Measurements from ENCODE around the gene VAV1.
"Not testable (repeated sequence)": the region's sequence is repeated elsewhere in the genome, so short reads cannot be mapped to it uniquely, and the experiment has no call there.

The VAV1 gene

DNA sequence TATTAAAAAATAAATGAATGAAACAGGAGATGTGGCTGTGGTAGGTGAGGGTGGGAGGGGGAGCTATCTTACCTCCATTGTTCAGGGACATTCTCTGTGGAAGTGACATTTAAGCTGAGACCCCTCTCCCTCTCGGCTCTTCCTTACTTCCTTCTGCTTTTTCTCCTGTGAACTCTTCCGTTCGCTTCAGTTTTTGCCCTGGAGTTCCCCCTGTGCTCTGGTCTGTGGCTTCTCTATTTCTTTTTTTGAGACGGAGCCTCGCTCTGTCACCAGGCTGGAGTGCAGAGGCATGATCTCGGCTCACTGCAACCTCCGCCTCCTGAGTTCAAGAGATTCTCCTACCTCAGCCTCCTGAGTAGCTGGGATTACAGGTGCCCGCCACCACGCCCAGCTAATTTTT, 58.6 kb downstream of the VAV1 start:
- not testable (repeated sequence) for H3K9me3 ChIP-seq (ENCODE audit: control insufficient read depth, low read depth, low read length); H3K36me3 ChIP-seq (ENCODE audit: control insufficient read depth, low read depth, low read length); H3K9ac ChIP-seq (ENCODE audit: low read length); H3K27ac ChIP-seq (ENCODE audit: low read length); H3K27me3 ChIP-seq (ENCODE audit: control insufficient read depth, insufficient read depth, low read length); H3K4me3 ChIP-seq (ENCODE audit: low read length); H3K4me1 ChIP-seq (ENCODE audit: control insufficient read depth, low read depth, low read length)

DNA sequence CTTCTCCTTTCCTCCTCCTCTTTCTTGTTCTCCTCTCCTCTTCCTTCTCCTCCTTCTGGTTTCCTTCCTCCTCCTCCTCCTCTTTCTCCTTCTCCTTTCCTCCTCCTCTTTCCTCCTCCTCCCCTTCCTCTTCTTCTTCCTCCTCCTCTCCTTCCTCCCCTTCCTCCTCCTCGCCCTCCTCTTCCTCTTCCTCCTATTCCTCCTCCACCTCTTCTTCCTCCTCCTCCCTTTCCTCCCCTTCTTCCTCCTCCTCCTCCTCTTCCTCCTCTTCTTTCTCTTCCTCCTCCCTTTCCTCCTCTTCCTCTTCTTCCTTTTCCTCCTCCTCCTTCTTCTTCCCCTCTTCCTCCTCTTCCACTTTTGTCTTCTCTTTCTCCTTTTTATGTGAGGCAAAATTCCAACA, 59.9 kb downstream of the VAV1 start:
- no peak overlapping the region for H3K9ac ChIP-seq (ENCODE audit: low read length)
- no peak overlapping the region for H3K4me3 ChIP-seq (ENCODE audit: low read length)
- no peaks in the 10 kb centered on the region for H3K4me1 ChIP-seq (ENCODE audit: control insufficient read depth, low read depth, low read length)
- no peak overlapping the region for H3K27ac ChIP-seq (ENCODE audit: low read length)
- no peaks in the 10 kb centered on the region for H3K27me3 ChIP-seq (ENCODE audit: control insufficient read depth, insufficient read depth, low read length)
- peaks cover 4% of the 10 kb centered on the region for H3K9me3 ChIP-seq (ENCODE audit: control insufficient read depth, low read depth, low read length)
- H3K36me3 ChIP-seq (ENCODE audit: control insufficient read depth, low read depth, low read length): no peaks in the 10 kb centered on the region

DNA sequence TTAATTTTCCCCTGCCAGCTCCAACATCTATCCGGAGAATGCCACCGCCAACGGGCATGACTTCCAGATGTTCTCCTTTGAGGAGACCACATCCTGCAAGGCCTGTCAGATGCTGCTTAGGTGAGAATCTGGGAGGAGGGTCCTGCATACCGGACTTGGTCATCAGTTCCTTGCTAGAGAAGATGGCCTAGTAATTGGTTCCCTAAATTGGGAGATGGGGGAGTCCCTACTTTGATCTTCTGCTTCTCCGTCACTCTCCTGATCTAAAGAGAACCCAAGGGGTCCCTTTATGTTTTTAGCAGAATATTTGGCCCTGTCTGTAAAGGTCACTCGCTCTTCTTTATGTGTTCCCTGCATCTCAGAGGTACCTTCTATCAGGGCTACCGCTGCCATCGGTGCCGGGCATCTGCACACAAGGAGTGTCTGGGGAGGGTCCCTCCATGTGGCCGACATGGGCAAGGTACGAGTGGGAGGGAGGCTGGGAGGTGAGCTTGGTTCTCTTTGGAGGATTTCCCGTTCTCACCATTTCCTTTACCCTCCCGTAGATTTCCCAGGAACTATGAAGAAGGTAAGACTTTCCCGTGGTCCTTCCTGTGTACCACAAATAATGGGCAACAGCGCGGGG, 60.8 kb downstream of the VAV1 start:
- H3K27me3 ChIP-seq (ENCODE audit: control insufficient read depth, insufficient read depth, low read length): no peaks in the 10 kb centered on the region
- peaks cover 4% of the 10 kb centered on the region for H3K9me3 ChIP-seq (ENCODE audit: control insufficient read depth, low read depth, low read length)
- H3K4me3 ChIP-seq (ENCODE audit: low read length): no peak overlapping the region
- H3K4me1 ChIP-seq (ENCODE audit: control insufficient read depth, low read depth, low read length): no peaks in the 10 kb centered on the region
- no peak overlapping the region for H3K9ac ChIP-seq (ENCODE audit: low read length)
- no peaks in the 10 kb centered on the region for H3K36me3 ChIP-seq (ENCODE audit: control insufficient read depth, low read depth, low read length)
- H3K27ac ChIP-seq (ENCODE audit: low read length): no peak overlapping the region

DNA sequence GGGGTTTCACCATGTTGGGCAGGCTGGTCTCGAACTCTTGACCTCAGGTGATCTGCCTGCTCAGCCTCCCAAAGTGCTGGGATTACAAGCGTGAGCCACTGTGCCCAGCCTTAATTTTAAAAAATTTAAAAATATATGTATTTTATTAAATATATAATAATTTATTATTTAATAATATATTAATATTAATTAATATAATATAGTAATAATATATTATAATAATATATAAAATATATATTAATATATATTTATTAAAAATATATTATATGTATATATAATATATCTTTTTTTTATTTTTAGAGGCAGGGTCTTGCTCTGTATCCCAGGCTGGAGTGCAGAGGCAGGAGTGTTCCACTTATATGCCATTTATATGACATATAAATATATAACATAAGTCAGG, 61.9 kb downstream of the VAV1 start:
- Histone ChIP-seq H3K9me3 (ENCODE audit: control insufficient read depth, low read depth, low read length) (peaks cover 4% of the 10 kb centered on the region), H3K4me1 (ENCODE audit: control insufficient read depth, low read depth, low read length) (no peaks in the 10 kb centered on the region), H3K36me3 (ENCODE audit: control insufficient read depth, low read depth, low read length) (no peaks in the 10 kb centered on the region)

DNA sequence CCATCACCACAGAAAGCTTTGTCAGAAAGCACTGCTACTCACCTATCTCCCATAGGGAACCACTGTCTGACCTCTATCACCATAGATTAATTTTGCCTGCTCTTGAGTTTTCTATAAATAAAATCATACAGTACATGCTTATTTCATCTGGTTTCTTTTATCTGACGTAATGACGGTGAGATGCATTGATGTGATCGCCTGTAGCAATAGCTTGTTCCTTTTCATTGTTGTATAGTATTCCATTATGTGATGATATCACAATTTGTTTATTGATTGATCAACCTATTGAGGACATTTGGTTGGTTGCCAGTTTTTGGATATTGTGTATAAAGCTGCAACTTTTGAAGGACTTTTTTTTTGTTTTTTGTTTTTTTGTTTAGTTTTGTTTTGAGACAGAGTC, 63.0 kb downstream of the VAV1 start:
- Histone ChIP-seq H3K4me1 (ENCODE audit: control insufficient read depth, low read depth, low read length) (no peaks in the 10 kb centered on the region), H3K9ac (ENCODE audit: low read length) (no peak overlapping the region), H3K9me3 (ENCODE audit: control insufficient read depth, low read depth, low read length) (peaks cover 4% of the 10 kb centered on the region), H3K27ac (ENCODE audit: low read length) (no peak overlapping the region), H3K27me3 (ENCODE audit: control insufficient read depth, insufficient read depth, low read length) (no peaks in the 10 kb centered on the region), H3K36me3 (ENCODE audit: control insufficient read depth, low read depth, low read length) (no peaks in the 10 kb centered on the region), H3K4me3 (ENCODE audit: low read length) (no peak overlapping the region)

More for the DNA sequence above, 61.9 kb downstream of the VAV1 start:
- Histone ChIP-seq H3K27me3 (ENCODE audit: control insufficient read depth, insufficient read depth, low read length) (no peaks in the 10 kb centered on the region), H3K9ac (ENCODE audit: low read length) (no peak overlapping the region), H3K4me3 (ENCODE audit: low read length) (no peak overlapping the region), H3K27ac (ENCODE audit: low read length) (no peak overlapping the region)

DNA sequence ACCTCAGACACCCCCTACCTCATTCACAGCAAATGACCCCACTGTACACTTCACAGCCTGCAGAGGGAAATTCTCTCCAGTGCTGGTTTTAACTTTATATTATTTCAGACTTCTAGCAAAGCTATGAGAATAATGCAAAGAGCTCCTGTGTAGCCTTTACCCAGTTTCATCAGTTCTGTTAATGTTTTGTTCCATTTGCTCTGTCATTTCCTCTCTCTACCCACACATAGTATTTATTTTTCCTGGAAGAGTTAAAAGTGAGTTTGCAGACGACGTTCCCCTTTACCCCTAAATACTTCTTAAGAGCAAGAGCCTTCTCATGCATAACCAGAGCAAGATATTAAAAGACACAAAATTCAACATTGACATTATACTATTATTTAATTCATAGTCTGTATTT, 65.0 kb downstream of the VAV1 start:
- H3K27me3 ChIP-seq (ENCODE audit: control insufficient read depth, insufficient read depth, low read length): no peaks in the 10 kb centered on the region
- H3K9ac ChIP-seq (ENCODE audit: low read length): no peak overlapping the region
- no peaks in the 10 kb centered on the region for H3K36me3 ChIP-seq (ENCODE audit: control insufficient read depth, low read depth, low read length)
- H3K4me1 ChIP-seq (ENCODE audit: control insufficient read depth, low read depth, low read length): no peaks in the 10 kb centered on the region
- no peak overlapping the region for H3K4me3 ChIP-seq (ENCODE audit: low read length)
- no peak overlapping the region for H3K27ac ChIP-seq (ENCODE audit: low read length)
- peaks cover 4% of the 10 kb centered on the region for H3K9me3 ChIP-seq (ENCODE audit: control insufficient read depth, low read depth, low read length)

DNA sequence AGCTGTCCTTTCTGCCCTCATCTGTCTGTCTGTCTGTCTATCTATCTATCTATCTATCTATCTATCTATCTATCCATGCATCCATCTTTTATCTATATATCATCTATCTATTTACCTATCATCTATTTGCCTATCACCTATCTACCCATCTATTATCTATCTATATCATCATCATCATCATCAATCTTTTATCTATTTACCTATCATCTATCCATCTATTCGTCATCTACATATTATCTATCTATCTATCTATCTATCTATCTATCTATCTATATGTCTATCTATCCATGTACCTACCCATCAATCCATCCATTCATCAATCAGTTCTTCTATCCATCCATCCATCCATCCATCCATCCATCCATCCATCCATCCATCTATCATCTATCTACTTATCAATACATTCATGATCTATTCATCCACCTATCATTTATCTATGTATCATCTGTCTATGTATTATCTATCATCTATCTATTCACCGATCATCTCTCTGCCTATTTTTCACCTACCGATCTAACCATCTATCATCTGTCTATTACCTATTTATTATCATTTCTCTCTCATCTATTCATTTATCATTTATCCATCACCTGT, 65.7 kb downstream of the VAV1 start:
- Histone ChIP-seq H3K9ac (ENCODE audit: low read length) (no peak overlapping the region), H3K9me3 (ENCODE audit: control insufficient read depth, low read depth, low read length) (peaks cover 4% of the 10 kb centered on the region), H3K4me1 (ENCODE audit: control insufficient read depth, low read depth, low read length) (no peaks in the 10 kb centered on the region), H3K27me3 (ENCODE audit: control insufficient read depth, insufficient read depth, low read length) (no peaks in the 10 kb centered on the region), H3K27ac (ENCODE audit: low read length) (no peak overlapping the region), H3K36me3 (ENCODE audit: control insufficient read depth, low read depth, low read length) (no peaks in the 10 kb centered on the region), H3K4me3 (ENCODE audit: low read length) (no peak overlapping the region)

DNA sequence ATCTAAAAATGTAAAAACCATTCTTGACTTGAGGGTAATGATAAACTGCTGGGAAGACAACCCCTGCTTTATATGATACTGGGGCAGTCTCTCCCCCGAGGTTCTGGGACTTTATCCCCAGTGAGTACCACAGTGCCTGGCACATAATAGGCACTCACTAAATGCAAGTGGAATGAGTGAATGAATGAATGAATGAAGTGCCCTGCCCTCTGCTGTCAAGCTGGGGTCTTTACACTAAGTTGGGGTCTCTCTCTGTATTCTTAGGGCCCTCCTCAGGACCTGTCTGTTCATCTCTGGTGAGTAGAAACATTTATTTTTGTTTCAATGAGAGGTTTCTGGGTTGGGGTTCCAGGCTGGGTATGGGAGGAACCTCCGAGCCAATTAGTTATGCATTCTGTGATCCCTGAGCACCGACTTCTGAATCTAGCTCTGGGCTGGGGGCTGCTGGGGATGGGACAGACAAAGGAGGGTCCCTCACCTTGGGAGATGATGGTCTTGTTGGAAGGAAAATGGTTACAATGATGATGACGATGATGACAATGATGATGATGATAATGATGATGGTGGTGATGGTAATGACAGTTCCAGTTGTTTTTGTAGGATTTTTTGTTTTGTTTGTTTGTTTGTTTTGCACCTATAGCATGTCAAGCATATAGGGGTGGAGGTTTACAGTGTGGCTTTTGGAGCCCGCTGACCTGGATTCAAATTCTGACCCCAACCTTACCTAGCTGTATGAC, 70.5 kb downstream of the VAV1 start:
- H3K4me1 ChIP-seq (ENCODE audit: control insufficient read depth, low read depth, low read length): no peaks in the 10 kb centered on the region
- no peaks in the 10 kb centered on the region for H3K27me3 ChIP-seq (ENCODE audit: control insufficient read depth, insufficient read depth, low read length)
- H3K36me3 ChIP-seq (ENCODE audit: control insufficient read depth, low read depth, low read length): no peaks in the 10 kb centered on the region
- H3K4me3 ChIP-seq (ENCODE audit: low read length): no peak overlapping the region
- H3K9ac ChIP-seq (ENCODE audit: low read length): no peak overlapping the region
- no peak overlapping the region for H3K27ac ChIP-seq (ENCODE audit: low read length)
- H3K9me3 ChIP-seq (ENCODE audit: control insufficient read depth, low read depth, low read length): no peaks in the 10 kb centered on the region

DNA sequence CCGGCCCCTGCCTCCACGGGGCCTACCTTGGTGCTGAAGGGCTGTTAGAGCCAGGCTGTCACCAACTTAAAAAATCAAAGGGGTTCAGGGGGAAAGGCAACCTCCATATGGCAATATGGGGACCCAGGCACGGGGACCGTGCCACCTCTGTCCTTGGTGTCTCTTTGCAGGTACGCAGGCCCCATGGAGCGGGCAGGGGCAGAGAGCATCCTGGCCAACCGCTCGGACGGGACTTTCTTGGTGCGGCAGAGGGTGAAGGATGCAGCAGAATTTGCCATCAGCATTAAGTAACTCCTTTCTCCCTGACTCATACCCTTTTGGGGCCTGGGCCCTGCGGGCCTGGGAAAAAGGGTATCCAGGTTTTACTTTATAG, 75.3 kb downstream of the VAV1 start:
- H3K36me3 ChIP-seq (ENCODE audit: control insufficient read depth, low read depth, low read length): no peaks in the 10 kb centered on the region
- H3K4me1 ChIP-seq (ENCODE audit: control insufficient read depth, low read depth, low read length): no peaks in the 10 kb centered on the region
- H3K27ac ChIP-seq (ENCODE audit: low read length): no peak overlapping the region
- H3K9ac ChIP-seq (ENCODE audit: low read length): no peak overlapping the region
- no peaks in the 10 kb centered on the region for H3K27me3 ChIP-seq (ENCODE audit: control insufficient read depth, insufficient read depth, low read length)
- no peaks in the 10 kb centered on the region for H3K9me3 ChIP-seq (ENCODE audit: control insufficient read depth, low read depth, low read length)
- H3K4me3 ChIP-seq (ENCODE audit: low read length): no peak overlapping the region

DNA sequence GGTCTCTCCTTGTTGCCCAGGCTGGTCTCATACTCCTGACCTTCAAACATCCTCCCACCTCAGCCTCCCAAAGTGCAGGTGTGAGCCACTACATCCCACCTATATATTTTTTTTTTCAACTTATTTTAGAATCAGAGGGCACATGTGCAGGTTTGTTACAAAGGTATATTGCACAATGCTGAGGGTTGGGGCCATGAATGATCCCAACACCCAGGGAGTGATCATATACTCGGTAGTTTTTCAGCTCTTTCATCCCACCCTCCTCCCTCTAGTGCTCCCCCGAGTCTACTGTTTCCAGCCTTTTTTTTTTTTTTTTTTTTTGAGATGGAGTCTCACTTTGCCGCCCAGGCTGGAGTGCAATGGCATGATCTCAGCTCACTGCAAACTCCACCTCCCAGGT, 76.5 kb downstream of the VAV1 start:
- H3K9me3 ChIP-seq (ENCODE audit: control insufficient read depth, low read depth, low read length): no peaks in the 10 kb centered on the region
- no peaks in the 10 kb centered on the region for H3K36me3 ChIP-seq (ENCODE audit: control insufficient read depth, low read depth, low read length)
- H3K27me3 ChIP-seq (ENCODE audit: control insufficient read depth, insufficient read depth, low read length): no peaks in the 10 kb centered on the region
- H3K27ac ChIP-seq (ENCODE audit: low read length): no peak overlapping the region
- no peak overlapping the region for H3K9ac ChIP-seq (ENCODE audit: low read length)
- H3K4me3 ChIP-seq (ENCODE audit: low read length): no peak overlapping the region
- H3K4me1 ChIP-seq (ENCODE audit: control insufficient read depth, low read depth, low read length): no peaks in the 10 kb centered on the region

DNA sequence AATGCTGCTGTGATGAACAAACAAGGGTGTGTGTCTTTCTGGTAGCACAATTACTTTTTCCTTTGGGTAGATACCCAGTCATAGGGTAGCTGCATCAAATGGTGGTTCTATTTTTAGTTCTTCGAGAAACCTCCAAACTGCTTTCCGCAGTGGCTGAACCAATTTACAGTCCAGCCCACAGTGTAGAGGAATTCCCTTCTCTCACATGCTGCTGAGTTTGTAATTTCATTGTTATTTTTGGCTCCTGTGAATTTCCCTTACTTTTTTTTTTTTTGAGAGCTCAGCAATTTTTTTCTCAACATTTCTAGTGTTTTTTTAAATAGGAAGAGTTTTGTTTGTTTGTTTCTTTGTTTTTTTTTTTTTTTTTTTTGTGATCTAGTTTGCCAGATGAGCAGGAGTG, 77.4 kb downstream of the VAV1 start:
- H3K36me3 ChIP-seq (ENCODE audit: control insufficient read depth, low read depth, low read length): no peaks in the 10 kb centered on the region
- H3K9ac ChIP-seq (ENCODE audit: low read length): no peak overlapping the region
- no peak overlapping the region for H3K27ac ChIP-seq (ENCODE audit: low read length)
- H3K4me1 ChIP-seq (ENCODE audit: control insufficient read depth, low read depth, low read length): no peaks in the 10 kb centered on the region
- H3K27me3 ChIP-seq (ENCODE audit: control insufficient read depth, insufficient read depth, low read length): no peaks in the 10 kb centered on the region
- no peaks in the 10 kb centered on the region for H3K9me3 ChIP-seq (ENCODE audit: control insufficient read depth, low read depth, low read length)
- H3K4me3 ChIP-seq (ENCODE audit: low read length): no peak overlapping the region

DNA sequence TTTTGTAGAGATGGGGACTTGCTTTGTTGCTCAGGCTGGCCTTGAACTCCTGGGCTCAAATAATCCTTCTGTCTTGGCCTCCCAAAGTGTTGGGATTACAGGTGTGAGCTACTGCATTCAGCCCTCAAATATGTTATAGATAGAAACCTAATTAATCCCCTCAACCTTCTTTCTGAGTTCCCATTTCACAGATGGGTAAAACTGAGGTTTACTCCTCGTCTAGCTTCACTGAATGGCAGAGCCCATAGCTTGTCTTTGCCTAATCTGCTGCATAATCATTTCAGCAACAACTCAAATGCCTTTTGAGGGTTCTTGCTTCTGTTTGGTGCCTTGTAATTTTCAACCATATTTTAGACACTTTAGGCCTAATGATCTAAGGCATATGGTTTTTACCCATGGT, 78.9 kb downstream of the VAV1 start:
- Histone ChIP-seq H3K4me3 (ENCODE audit: low read length) (no peak overlapping the region), H3K9me3 (ENCODE audit: control insufficient read depth, low read depth, low read length) (no peaks in the 10 kb centered on the region), H3K9ac (ENCODE audit: low read length) (no peak overlapping the region), H3K36me3 (ENCODE audit: control insufficient read depth, low read depth, low read length) (no peaks in the 10 kb centered on the region), H3K4me1 (ENCODE audit: control insufficient read depth, low read depth, low read length) (no peaks in the 10 kb centered on the region), H3K27ac (ENCODE audit: low read length) (no peak overlapping the region), H3K27me3 (ENCODE audit: control insufficient read depth, insufficient read depth, low read length) (no peaks in the 10 kb centered on the region)

Measured in iPS-18a (cell line).